ENCODE measurements around the gene SIX2. TPM values are rescaled to one million over a fixed set of nuclear protein-coding genes. Genes with fewer than 3 reads are reported as not detected.

SIX2 gene
- total and polyA plus RNA-seq, 9 of the 15 experiments (the other 6 are each of a cell fraction or from before 2014, with no cell fraction given): not detected

GRCh38 chr2:45047301-45047700, 38.0 kb upstream of the SIX2 start:
- TF ChIP-seq, protein P1, sequence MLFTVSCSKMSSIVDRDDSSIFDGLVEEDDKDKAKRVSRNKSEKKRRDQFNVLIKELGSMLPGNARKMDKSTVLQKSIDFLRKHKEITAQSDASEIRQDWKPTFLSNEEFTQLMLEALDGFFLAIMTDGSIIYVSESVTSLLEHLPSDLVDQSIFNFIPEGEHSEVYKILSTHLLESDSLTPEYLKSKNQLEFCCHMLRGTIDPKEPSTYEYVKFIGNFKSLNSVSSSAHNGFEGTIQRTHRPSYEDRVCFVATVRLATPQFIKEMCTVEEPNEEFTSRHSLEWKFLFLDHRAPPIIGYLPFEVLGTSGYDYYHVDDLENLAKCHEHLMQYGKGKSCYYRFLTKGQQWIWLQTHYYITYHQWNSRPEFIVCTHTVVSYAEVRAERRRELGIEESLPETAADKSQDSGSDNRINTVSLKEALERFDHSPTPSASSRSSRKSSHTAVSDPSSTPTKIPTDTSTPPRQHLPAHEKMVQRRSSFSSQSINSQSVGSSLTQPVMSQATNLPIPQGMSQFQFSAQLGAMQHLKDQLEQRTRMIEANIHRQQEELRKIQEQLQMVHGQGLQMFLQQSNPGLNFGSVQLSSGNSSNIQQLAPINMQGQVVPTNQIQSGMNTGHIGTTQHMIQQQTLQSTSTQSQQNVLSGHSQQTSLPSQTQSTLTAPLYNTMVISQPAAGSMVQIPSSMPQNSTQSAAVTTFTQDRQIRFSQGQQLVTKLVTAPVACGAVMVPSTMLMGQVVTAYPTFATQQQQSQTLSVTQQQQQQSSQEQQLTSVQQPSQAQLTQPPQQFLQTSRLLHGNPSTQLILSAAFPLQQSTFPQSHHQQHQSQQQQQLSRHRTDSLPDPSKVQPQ (CRISPR knock-in tag; IDR thresholded peaks at IDR 0.05; ENCODE audit: borderline replicate concordance): no peak
- TF ChIP-seq STAT6 (CRISPR knock-in tag; IDR thresholded peaks at IDR 0.05) (no peak), TRIM28 (IDR thresholded peaks at IDR 0.05) (no peak), ZNF395 (CRISPR knock-in tag; IDR thresholded peaks at IDR 0.05) (no peak), COPS2 (conservative IDR thresholded peaks at IDR 0.05) (no peak), DACH1 (IDR thresholded peaks at IDR 0.05; ENCODE audit: partially characterized antibody) (no peak), PHB (CRISPR knock-in tag; IDR thresholded peaks at IDR 0.05) (no peak), MAX (CRISPR knock-in tag; IDR thresholded peaks at IDR 0.05) (no peak), DMBX1 (CRISPR knock-in tag; IDR thresholded peaks at IDR 0.05; ENCODE audit: borderline replicate concordance) (no peak), ETV5 (CRISPR knock-in tag; IDR thresholded peaks at IDR 0.05; ENCODE audit: low read depth) (no peak), HOXB6 (CRISPR knock-in tag; IDR thresholded peaks at IDR 0.05; ENCODE audit: borderline replicate concordance) (no peak), GATA2 (CRISPR knock-in tag; IDR thresholded peaks at IDR 0.05) (no peak), KDM5B (IDR thresholded peaks at IDR 0.05; ENCODE audit: insufficient replicate concordance, low read depth, low read length) (no peak), HIVEP1 (CRISPR knock-in tag; IDR thresholded peaks at IDR 0.05) (no peak), SUPT5H (IDR thresholded peaks at IDR 0.05) (no peak), PRPF4 (IDR thresholded peaks at IDR 0.05; ENCODE audit: insufficient read depth, low read depth, low read length, poor library complexity, severe bottlenecking) (no peak)
- CTCF ChIA-PET (ENCODE audit: low intra/inter-chr PET ratio): no interaction called here
- H3K79me2 ChIP-seq (ENCODE audit: control insufficient read depth, insufficient read depth, low read length): no peaks in the 10 kb centered on the region
- H3K4me3 ChIP-seq: no peak overlapping the region
- H3K4me2 ChIP-seq (ENCODE audit: insufficient read depth, low read length): no peak overlapping the region
- no peaks in the 10 kb centered on the region for H3K4me1 ChIP-seq (replicated peaks in 1 of 2; ENCODE audit: control insufficient read depth in 2 of 2, insufficient read depth in 2 of 2, low read length in 2 of 2)
- H4K20me1 ChIP-seq (replicated peaks; ENCODE audit: control insufficient read depth, insufficient read depth, low read length): no peaks in the 10 kb centered on the region
- POLR2A ChIA-PET: no interaction called here
- H3K9ac ChIP-seq (ENCODE audit: insufficient read depth in 1 of 2, low read depth in 2 of 2, low read length in 2 of 2): no peak overlapping the region
- FAIRE-seq (no peak), ATAC-seq (no peak), DNase-seq (ENCODE audit: extremely low read depth in 1 of 4, low spot score in 3 of 4) (no peak)
- in situ Hi-C loops (cut with MboI) (no loop called here), intact Hi-C loops (cut with micrococcal nuclease) (no loop called here)
- H3K36me3 ChIP-seq (ENCODE audit: control insufficient read depth, insufficient read depth, low read length): no peaks in the 10 kb centered on the region
- no peak overlapping the region for H3K27ac ChIP-seq (ENCODE audit: extremely low read depth, low read depth, low read length)
- no peaks in the 10 kb centered on the region for H3K9me1 ChIP-seq (ENCODE audit: control insufficient read depth, insufficient read depth, low read length)
- WGBS (ENCODE audit: insufficient coverage, low coverage, missing lambda C conversion rate): 0% methylated on average over 4 of the region's 4 CpGs
- H2AFZ ChIP-seq (ENCODE audit: low read depth, low read length): no peak overlapping the region
- H3K27me3 ChIP-seq (ENCODE audit: control insufficient read depth in 2 of 2, insufficient read depth in 2 of 2, low read length in 2 of 2): peaks cover 4 to 25% of the 10 kb centered on the region in 2 experiments; a peak in 4 of 5 replicates
- BruUV-seq (replicated peaks): no TSS peak
- H3K9me3 ChIP-seq (replicated peaks; ENCODE audit: control insufficient read depth, insufficient read depth, low read depth, low read length): no peaks in the 10 kb centered on the region

Data from K562 (cell line).